HFFc6 (cell line): ENCODE measurements around the gene LRSAM1. TPM values are rescaled to one million over a fixed set of nuclear protein-coding genes. Genes with fewer than 3 reads are reported as not detected.

ENCODE experiments used
- DNase-seq: peaks from one replicate; pipeline ENCODE4 v3.0.0-alpha.2; 2018
- H3K27ac Mint-ChIP-seq: 2 replicates; pipeline ENCODE4 v1.8.0; 2020; ENCODE audit warnings: mild to moderate bottlenecking, mixed read lengths
- H3K27me3 Mint-ChIP-seq: 2 replicates; pipeline ENCODE4 v1.8.0; 2021; ENCODE audit warnings: mild to moderate bottlenecking, moderate library complexity, mixed read lengths; ENCODE audit not compliant: insufficient read depth
- H3K36me3 Mint-ChIP-seq: 2 replicates; pipeline ENCODE4 v1.8.0; 2021; ENCODE audit warnings: low read depth, mixed read lengths
- H3K4me1 Mint-ChIP-seq: 2 replicates; pipeline ENCODE4 v1.8.0; 2020; ENCODE audit warnings: low read depth, mixed read lengths
- H3K4me3 Mint-ChIP-seq: 2 replicates; pipeline ENCODE4 v1.8.0; 2020; ENCODE audit warnings: mild to moderate bottlenecking, moderate library complexity, mixed read lengths
- H3K9me3 Mint-ChIP-seq: 2 replicates; pipeline ENCODE4 v1.8.0; 2020; ENCODE audit warnings: mild to moderate bottlenecking, mixed read lengths
- CTCF ChIP-seq: fragments of 200-600 bp; sonication (generic); IDR thresholded peaks from 2 replicates; pipeline ENCODE4 v1.5.0; 2021; ENCODE audit warnings: antibody characterized with exemption, mild to moderate bottlenecking
- total RNA-seq, 6 experiments: library from RNA; stranded (reverse); fragmentation: NEBNext Ultra II Directional; extraction: Animal tissue kit (Norgen Biotek cat#: 25700); gene quantifications; 2 replicates in 1 of 6; 3 replicates in 5 of 6; pipeline ENCODE4 v1.2.3, GENCODE V29; 2021

The LRSAM1 gene
- total RNA-seq, 6 experiments from 2014 or later = 12.1 to 15.9 (median 13.4) TPM

GRCh38 chr9:127506814-127507750, 55.8 kb downstream of the LRSAM1 start:
- H3K4me3 Mint-ChIP-seq = no peak overlapping the region
- peak; percentile 48 for DNase-seq

GRCh38 chr9:127507751-127508648, 56.7 kb downstream of the LRSAM1 start:
- no peak for DNase-seq
- peaks cover 26% of the 10 kb centered on the region for H3K4me1 Mint-ChIP-seq
- no peaks in the 10 kb centered on the region; the same call in 1 of the 2 replicates for H3K9me3 Mint-ChIP-seq
- H3K4me3 Mint-ChIP-seq = no peak overlapping the region
- peaks cover 21% of the 10 kb centered on the region for H3K36me3 Mint-ChIP-seq
- H3K27ac Mint-ChIP-seq = peak overlapping the region; percentile 77
- TF ChIP-seq CTCF = no peak
- H3K27me3 Mint-ChIP-seq = peaks cover 25% of the 10 kb centered on the region

More at GRCh38 chr9:127506814-127507750, 55.8 kb downstream of the LRSAM1 start:
- TF ChIP-seq CTCF = no peak
- H3K27ac Mint-ChIP-seq = peak overlapping the region; percentile 77
- peaks cover 24% of the 10 kb centered on the region for H3K27me3 Mint-ChIP-seq
- peaks cover 15% of the 10 kb centered on the region for H3K36me3 Mint-ChIP-seq
- peaks cover 26% of the 10 kb centered on the region for H3K4me1 Mint-ChIP-seq
- no peaks in the 10 kb centered on the region; the same call in 1 of the 2 replicates for H3K9me3 Mint-ChIP-seq

GRCh38 chr9:127508901-127509260, 57.6 kb downstream of the LRSAM1 start:
- DNase-seq = no peak
- Mint-ChIP-seq H3K9me3 (no peaks in the 10 kb centered on the region; the same call in 1 of the 2 replicates), H3K27me3 (peaks cover 19% of the 10 kb centered on the region), H3K36me3 (peaks cover 26% of the 10 kb centered on the region), H3K4me1 (peaks cover 24% of the 10 kb centered on the region), H3K4me3 (no peak overlapping the region), H3K27ac (peak overlapping the region; percentile 24; the same call in 1 of the 2 replicates)
- TF ChIP-seq CTCF = no peak

- peaks cover 14% of the 10 kb centered on the region for H3K27me3 Mint-ChIP-seq
- no peak for DNase-seq
- no peak for TF ChIP-seq CTCF
- peak overlapping the region; percentile 24; the same call in 1 of the 2 replicates for H3K27ac Mint-ChIP-seq
- no peak overlapping the region for H3K4me3 Mint-ChIP-seq
- H3K36me3 Mint-ChIP-seq = peaks cover 24% of the 10 kb centered on the region
- H3K4me1 Mint-ChIP-seq = peaks cover 18% of the 10 kb centered on the region
- no peaks in the 10 kb centered on the region for H3K9me3 Mint-ChIP-seq
Observed at GRCh38 chr9:127509261-127509954, 58.1 kb downstream of the LRSAM1 start.

- peaks cover 14% of the 10 kb centered on the region for H3K27me3 Mint-ChIP-seq
- H3K4me1 Mint-ChIP-seq = peaks cover 18% of the 10 kb centered on the region
- H3K27ac Mint-ChIP-seq = peak overlapping the region; percentile 16; the same call in 1 of the 2 replicates
- peaks cover 24% of the 10 kb centered on the region for H3K36me3 Mint-ChIP-seq
- no peak for TF ChIP-seq CTCF
- no peak for DNase-seq
- no peaks in the 10 kb centered on the region for H3K9me3 Mint-ChIP-seq
- no peak overlapping the region for H3K4me3 Mint-ChIP-seq
Observed at GRCh38 chr9:127509955-127510299, 58.6 kb downstream of the LRSAM1 start.
